ENCODE data around the gene INPP5D. TPM values are rescaled to one million over a fixed set of nuclear protein-coding genes. Genes with fewer than 3 reads are reported as not detected.

INPP5D gene
- total and polyA plus RNA-seq, 2 of the 8 experiments (the other 6 are each of a cell fraction or from before 2014, with no cell fraction given), result 4.5 to 7.1 TPM

DNA sequence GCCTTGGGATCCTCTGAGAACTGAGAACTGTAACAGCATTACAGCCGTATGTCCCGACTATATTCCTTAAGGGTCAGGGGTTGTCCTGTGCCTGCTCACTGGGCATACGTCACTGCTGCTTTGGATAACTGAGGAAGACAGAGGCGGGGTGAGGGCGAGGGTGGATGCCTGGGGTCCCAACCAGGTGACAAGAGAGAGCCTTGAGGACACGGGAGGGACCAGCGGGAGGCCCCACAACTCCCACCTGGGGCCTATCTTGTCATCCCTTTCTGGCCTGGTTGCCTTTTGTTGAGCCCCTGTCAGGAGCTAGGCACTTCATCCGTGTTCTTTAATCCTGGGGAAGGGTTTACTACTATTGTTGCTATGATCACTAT, 28.8 kb downstream of the INPP5D start:
- Histone ChIP-seq H3K79me1 (ENCODE audit: low read depth, low read length) (no peaks in the 10 kb centered on the region), H2BK20ac (ENCODE audit: low read length) (no peak overlapping the region), H3K4ac (replicated peaks; ENCODE audit: insufficient read length, low read depth, low read length) (no peak overlapping the region), H2BK12ac (ENCODE audit: low read depth, low read length) (no peak overlapping the region), H4K20me1 (replicated peaks in 1 of 2; ENCODE audit: control insufficient read depth in 1 of 2, insufficient read depth in 2 of 2, low read length in 2 of 2) (no peaks in the 10 kb centered on the region), H4K8ac (ENCODE audit: extremely low read depth, insufficient read depth, low read length) (no peak overlapping the region), H2AK5ac (ENCODE audit: low read depth, low read length) (no peak overlapping the region), H3K4me1 (replicated peaks in 1 of 4; ENCODE audit: control insufficient read depth in 3 of 4, insufficient read depth in 4 of 4, low read length in 3 of 4) (peaks cover 0 to 4% (median 3%) of the 10 kb centered on the region in 4 experiments; a peak in 3 of 7 replicates), H3K23ac (ENCODE audit: insufficient read length) (no peak overlapping the region), H3K36me3 (ENCODE audit: control insufficient read depth in 2 of 4, insufficient read depth in 4 of 4, low read length in 3 of 4) (no peaks in the 10 kb centered on the region), H2BK5ac (ENCODE audit: low read depth, low read length) (no peak overlapping the region), H2BK15ac (ENCODE audit: low read length) (no peak overlapping the region), H3K14ac (ENCODE audit: insufficient read length) (no peak overlapping the region), H3K27ac (ENCODE audit: low read depth, low read length) (no peak overlapping the region), H3K4me2 (ENCODE audit: insufficient read depth in 1 of 2, low read depth in 2 of 2, low read length in 2 of 2) (no peak overlapping the region), H3K23me2 (ENCODE audit: low read depth, low read length) (no peaks in the 10 kb centered on the region), H3K9ac (replicated peaks in 1 of 4; ENCODE audit: extremely low read depth in 1 of 4, low read depth in 3 of 4, low read length in 3 of 4) (no peak overlapping the region), H3K56ac (replicated peaks; ENCODE audit: insufficient read length, low read depth, low read length) (no peak overlapping the region), H4K5ac (ENCODE audit: insufficient read length, low read depth, low read length) (no peak overlapping the region), H3K4me3 (ENCODE audit: extremely low read depth in 1 of 4, insufficient read depth in 2 of 4, low read depth in 3 of 4, low read length in 4 of 4) (no peak overlapping the region), H2BK120ac (replicated peaks; ENCODE audit: low read depth, low read length) (no peak overlapping the region), H3K18ac (ENCODE audit: extremely low read depth, low read length) (no peak overlapping the region), H4K91ac (replicated peaks; ENCODE audit: insufficient read length, low read length) (no peak overlapping the region), H3K9me3 (ENCODE audit: insufficient read depth in 2 of 2, low read depth in 1 of 2, low read length in 1 of 2) (no peaks in the 10 kb centered on the region), H3K27me3 (replicated peaks in 1 of 4; ENCODE audit: control insufficient read depth in 3 of 4, extremely low read depth in 1 of 4, insufficient read depth in 3 of 4, low read length in 3 of 4) (no peaks in the 10 kb centered on the region; a peak in 1 of 7 replicates), H3K79me2 (ENCODE audit: control insufficient read depth in 1 of 2, insufficient read depth in 2 of 2, low read length in 2 of 2) (no peaks in the 10 kb centered on the region), H2AFZ (ENCODE audit: low read length) (no peak overlapping the region)
- 75% methylated on average over 8 of the region's 8 CpGs; no CpG with 5 or more reads in 1 of the 2 experiments for WGBS, 2 experiments (ENCODE audit: extremely low coverage in 1 of 2, insufficient coverage in 1 of 2, insufficient read length in 1 of 2, insufficient replicate concordance in 2 of 2, low coverage in 1 of 2, low lambda C conversion rate in 2 of 2, missing lambda C conversion rate in 1 of 2)
- DNase-seq (ENCODE audit: low read depth in 1 of 2, low spot score in 2 of 2) (no peak), FAIRE-seq (no peak)
- POLR2A ChIA-PET (ENCODE audit: partially characterized antibody), result no interaction called here
- TF ChIP-seq EGR1 (IDR thresholded peaks at IDR 0.05; ENCODE audit: borderline replicate concordance, low read depth, low read length) (no peak), RBBP5 (IDR thresholded peaks at IDR 0.05; ENCODE audit: borderline replicate concordance, low read depth, low read length) (no peak), ASH2L (IDR thresholded peaks at IDR 0.05; ENCODE audit: low read length) (no peak)
- TF ChIP-seq, protein P1, sequence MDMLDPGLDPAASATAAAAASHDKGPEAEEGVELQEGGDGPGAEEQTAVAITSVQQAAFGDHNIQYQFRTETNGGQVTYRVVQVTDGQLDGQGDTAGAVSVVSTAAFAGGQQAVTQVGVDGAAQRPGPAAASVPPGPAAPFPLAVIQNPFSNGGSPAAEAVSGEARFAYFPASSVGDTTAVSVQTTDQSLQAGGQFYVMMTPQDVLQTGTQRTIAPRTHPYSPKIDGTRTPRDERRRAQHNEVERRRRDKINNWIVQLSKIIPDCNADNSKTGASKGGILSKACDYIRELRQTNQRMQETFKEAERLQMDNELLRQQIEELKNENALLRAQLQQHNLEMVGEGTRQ (IDR thresholded peaks at IDR 0.05; ENCODE audit: low read length), result no peak
- CTCF ChIA-PET (ENCODE audit: partially characterized antibody), result interaction anchor here (1.1 to 2.9 kb wide), 2 partner anchors 10 to 41 kb away, joined by 3 to 12 read pairs; no protein-coding TSS in a partner anchor

Data from H1 (cell line).